H1 (cell line): ENCODE data around the gene PLAC9. TPM values are rescaled to one million over a fixed set of nuclear protein-coding genes. Genes with fewer than 3 reads are reported as not detected.
A peak's percentile ranks its signal among the peaks of the same experiment; 100 is the strongest.

Source experiments
- EGR1 ChIP-seq: IDR thresholded peaks from 2 replicates; pipeline ENCODE4 v1.6.1; 2011; ENCODE audit warnings: low read depth, low read length, borderline replicate concordance
- PHF8 ChIP-seq: fragments of 200-600 bp; sonication (generic); conservative IDR thresholded peaks from 2 replicates; pipeline ENCODE4 v1.7.1; 2012; ENCODE audit warnings: low read depth, mild to moderate bottlenecking, inconsistent platforms, low read length, moderate library complexity
- ZNF274 ChIP-seq: IDR thresholded peaks from 2 replicates; pipeline ENCODE4 v1.7.0; 2012; ENCODE audit warnings: low read length, borderline replicate concordance; ENCODE audit errors: extremely low read depth
- polyA plus RNA-seq, 7 experiments: library from polyadenylated mRNA; depleted of rRNA in 3 of 7; stranded (reverse) in 5 of 7; unstranded in 2 of 7; fragments of >200 nt in 5 of 7; fragments of 200-250 nt in 2 of 7; gene quantifications; 1 replicate in 5 of 7; 2 replicates in 1 of 7; 4 replicates in 1 of 7; pipeline versions ENCODE4 v1.2.1 to v1.2.3, GENCODE V29; 2011 to 2013; ENCODE audit warnings: missing spikeins in 2 of 7, mixed read lengths in 2 of 7
- total RNA-seq: library from RNA; stranded (reverse); fragmentation: NEBNext Ultra II Directional; extraction: Animal tissue kit (Norgen Biotek cat#: 25700); gene quantifications from 2 replicates; pipeline ENCODE4 v1.2.1, GENCODE V29; 2021
- TF ChIP-seq, protein P1 (sequence below): fragments of 300-600 bp; sonication (generic); IDR thresholded peaks from 2 replicates; pipeline ENCODE4 v1.7.1; 2012; ENCODE audit warnings: low read length, moderate library complexity, mild to moderate bottlenecking, inconsistent platforms; ENCODE audit not compliant: insufficient replicate concordance
- TF ChIP-seq, protein P2 (sequence below): IDR thresholded peaks from 2 replicates; pipeline ENCODE4 v1.6.1; 2012; ENCODE audit warnings: inconsistent platforms

The PLAC9 gene
- total and polyA plus RNA-seq, 2 of the 8 experiments (the other 6 are each of a cell fraction or from before 2014, with no cell fraction given), result 8.4 to 16.7 TPM

DNA sequence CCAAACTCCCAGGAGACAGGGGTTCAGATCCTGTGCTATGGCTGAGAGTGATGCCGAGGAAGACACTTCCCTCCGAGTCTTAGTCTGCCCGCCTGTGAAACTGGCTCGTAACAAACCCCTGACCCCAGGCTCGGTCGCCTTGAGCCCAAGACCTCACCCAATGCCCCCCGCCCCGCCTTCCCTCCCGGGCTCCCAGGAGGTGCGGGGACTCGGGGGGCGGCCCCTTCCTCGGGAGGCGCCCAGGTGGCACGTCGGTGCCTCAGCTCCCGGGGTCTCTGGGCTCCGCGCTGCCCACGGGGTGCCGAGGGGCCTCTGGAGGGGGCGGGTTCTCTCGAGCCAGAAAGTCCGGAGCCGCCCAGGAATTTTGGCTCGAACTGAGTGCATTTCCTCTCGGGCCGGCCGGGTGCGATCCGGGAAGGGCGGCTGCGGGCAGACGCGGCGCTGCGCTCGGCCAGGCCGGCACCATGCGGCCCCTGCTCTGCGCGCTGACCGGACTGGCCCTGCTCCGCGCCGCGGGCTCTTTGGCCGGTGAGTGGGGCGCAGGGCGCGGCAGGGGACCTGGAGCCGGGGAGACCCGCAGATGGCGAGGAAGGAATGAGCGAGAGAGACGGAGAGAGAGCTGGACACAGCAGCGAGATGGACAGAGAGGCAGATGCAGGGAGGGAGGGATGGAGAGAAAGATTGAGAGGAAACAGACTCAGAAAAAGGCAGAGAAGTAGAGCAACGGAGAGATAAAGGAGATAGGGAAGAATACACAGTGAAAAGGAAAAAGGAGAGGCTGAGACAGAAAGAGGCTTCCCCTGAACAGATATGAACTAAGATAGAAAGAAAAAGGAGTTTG, at the start of gene PLAC9 (continued):
- TF ChIP-seq, protein P1, sequence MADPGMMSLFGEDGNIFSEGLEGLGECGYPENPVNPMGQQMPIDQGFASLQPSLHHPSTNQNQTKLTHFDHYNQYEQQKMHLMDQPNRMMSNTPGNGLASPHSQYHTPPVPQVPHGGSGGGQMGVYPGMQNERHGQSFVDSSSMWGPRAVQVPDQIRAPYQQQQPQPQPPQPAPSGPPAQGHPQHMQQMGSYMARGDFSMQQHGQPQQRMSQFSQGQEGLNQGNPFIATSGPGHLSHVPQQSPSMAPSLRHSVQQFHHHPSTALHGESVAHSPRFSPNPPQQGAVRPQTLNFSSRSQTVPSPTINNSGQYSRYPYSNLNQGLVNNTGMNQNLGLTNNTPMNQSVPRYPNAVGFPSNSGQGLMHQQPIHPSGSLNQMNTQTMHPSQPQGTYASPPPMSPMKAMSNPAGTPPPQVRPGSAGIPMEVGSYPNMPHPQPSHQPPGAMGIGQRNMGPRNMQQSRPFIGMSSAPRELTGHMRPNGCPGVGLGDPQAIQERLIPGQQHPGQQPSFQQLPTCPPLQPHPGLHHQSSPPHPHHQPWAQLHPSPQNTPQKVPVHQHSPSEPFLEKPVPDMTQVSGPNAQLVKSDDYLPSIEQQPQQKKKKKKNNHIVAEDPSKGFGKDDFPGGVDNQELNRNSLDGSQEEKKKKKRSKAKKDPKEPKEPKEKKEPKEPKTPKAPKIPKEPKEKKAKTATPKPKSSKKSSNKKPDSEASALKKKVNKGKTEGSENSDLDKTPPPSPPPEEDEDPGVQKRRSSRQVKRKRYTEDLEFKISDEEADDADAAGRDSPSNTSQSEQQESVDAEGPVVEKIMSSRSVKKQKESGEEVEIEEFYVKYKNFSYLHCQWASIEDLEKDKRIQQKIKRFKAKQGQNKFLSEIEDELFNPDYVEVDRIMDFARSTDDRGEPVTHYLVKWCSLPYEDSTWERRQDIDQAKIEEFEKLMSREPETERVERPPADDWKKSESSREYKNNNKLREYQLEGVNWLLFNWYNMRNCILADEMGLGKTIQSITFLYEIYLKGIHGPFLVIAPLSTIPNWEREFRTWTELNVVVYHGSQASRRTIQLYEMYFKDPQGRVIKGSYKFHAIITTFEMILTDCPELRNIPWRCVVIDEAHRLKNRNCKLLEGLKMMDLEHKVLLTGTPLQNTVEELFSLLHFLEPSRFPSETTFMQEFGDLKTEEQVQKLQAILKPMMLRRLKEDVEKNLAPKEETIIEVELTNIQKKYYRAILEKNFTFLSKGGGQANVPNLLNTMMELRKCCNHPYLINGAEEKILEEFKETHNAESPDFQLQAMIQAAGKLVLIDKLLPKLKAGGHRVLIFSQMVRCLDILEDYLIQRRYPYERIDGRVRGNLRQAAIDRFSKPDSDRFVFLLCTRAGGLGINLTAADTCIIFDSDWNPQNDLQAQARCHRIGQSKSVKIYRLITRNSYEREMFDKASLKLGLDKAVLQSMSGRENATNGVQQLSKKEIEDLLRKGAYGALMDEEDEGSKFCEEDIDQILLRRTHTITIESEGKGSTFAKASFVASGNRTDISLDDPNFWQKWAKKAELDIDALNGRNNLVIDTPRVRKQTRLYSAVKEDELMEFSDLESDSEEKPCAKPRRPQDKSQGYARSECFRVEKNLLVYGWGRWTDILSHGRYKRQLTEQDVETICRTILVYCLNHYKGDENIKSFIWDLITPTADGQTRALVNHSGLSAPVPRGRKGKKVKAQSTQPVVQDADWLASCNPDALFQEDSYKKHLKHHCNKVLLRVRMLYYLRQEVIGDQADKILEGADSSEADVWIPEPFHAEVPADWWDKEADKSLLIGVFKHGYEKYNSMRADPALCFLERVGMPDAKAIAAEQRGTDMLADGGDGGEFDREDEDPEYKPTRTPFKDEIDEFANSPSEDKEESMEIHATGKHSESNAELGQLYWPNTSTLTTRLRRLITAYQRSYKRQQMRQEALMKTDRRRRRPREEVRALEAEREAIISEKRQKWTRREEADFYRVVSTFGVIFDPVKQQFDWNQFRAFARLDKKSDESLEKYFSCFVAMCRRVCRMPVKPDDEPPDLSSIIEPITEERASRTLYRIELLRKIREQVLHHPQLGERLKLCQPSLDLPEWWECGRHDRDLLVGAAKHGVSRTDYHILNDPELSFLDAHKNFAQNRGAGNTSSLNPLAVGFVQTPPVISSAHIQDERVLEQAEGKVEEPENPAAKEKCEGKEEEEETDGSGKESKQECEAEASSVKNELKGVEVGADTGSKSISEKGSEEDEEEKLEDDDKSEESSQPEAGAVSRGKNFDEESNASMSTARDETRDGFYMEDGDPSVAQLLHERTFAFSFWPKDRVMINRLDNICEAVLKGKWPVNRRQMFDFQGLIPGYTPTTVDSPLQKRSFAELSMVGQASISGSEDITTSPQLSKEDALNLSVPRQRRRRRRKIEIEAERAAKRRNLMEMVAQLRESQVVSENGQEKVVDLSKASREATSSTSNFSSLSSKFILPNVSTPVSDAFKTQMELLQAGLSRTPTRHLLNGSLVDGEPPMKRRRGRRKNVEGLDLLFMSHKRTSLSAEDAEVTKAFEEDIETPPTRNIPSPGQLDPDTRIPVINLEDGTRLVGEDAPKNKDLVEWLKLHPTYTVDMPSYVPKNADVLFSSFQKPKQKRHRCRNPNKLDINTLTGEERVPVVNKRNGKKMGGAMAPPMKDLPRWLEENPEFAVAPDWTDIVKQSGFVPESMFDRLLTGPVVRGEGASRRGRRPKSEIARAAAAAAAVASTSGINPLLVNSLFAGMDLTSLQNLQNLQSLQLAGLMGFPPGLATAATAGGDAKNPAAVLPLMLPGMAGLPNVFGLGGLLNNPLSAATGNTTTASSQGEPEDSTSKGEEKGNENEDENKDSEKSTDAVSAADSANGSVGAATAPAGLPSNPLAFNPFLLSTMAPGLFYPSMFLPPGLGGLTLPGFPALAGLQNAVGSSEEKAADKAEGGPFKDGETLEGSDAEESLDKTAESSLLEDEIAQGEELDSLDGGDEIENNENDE, result no peak
- TF ChIP-seq PHF8 (peak; percentile 52; the same call in 1 of the 2 replicates), EGR1 (peak; percentile 4; the same call in 1 of the 2 replicates), ZNF274 (no peak)
- TF ChIP-seq, protein P2, sequence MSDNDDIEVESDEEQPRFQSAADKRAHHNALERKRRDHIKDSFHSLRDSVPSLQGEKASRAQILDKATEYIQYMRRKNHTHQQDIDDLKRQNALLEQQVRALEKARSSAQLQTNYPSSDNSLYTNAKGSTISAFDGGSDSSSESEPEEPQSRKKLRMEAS, result peak; percentile 53; the same call in 1 of the 2 replicates
